T-helper 2 cell treated with Interferon-gamma antibody and Interleukin-4, amounts not matched to agents 5 μg/mL and 100 μg/mL, for 36 hours (primary cell): Measurements from ENCODE around the gene TTC24.
"Not testable (repeated sequence)": the region's sequence is repeated elsewhere in the genome, so short reads cannot be mapped to it uniquely, and the experiment has no call there.

Source experiments
- DNase-seq: peaks from one replicate; pipeline ENCODE4 v3.0.0; 2021; ENCODE audit warnings: low spot score
- H3K27ac Mint-ChIP-seq: one replicate; pipeline ENCODE4 v1.8.0; 2021; ENCODE audit warnings: mild to moderate bottlenecking, mixed read lengths
- H3K27me3 Mint-ChIP-seq: one replicate; pipeline ENCODE4 v1.8.0; 2021; ENCODE audit warnings: low read depth, mixed read lengths
- H3K36me3 Mint-ChIP-seq: one replicate; pipeline ENCODE4 v1.8.0; 2021; ENCODE audit warnings: low read depth, mixed read lengths
- H3K4me1 Mint-ChIP-seq: one replicate; pipeline ENCODE4 v1.8.0; 2021; ENCODE audit warnings: low read depth, mixed read lengths
- H3K4me3 Mint-ChIP-seq: one replicate; pipeline ENCODE4 v1.8.0; 2022; ENCODE audit warnings: mild to moderate bottlenecking, moderate library complexity, mixed read lengths
- H3K9me3 Mint-ChIP-seq: one replicate; pipeline ENCODE4 v1.8.0; 2021; ENCODE audit warnings: mixed read lengths

Gene TTC24

DNA sequence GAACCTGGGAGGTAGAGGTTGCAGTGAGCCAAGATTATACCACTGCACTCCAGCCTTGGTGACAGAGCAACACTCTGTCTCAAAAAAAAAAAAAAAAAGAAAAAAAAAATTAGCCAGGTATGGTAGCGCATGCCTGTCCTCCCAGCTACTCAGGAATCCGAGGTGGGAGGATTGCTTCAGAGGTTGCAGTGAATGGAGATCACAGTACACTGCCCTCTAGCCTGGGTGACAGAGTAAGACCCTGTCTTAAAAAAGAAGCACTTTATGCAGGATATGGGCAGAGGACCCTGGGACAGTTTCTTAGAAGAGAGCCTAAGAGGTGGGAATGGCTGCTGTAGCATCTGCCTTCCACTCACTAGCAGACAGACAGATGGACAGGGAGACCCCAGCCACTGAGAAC lies 30.1 kb upstream of the TTC24 start:
- H3K27me3 Mint-ChIP-seq = no peaks in the 10 kb centered on the region
- peaks cover 4% of the 10 kb centered on the region for H3K4me1 Mint-ChIP-seq
- H3K36me3 Mint-ChIP-seq = peaks cover 9% of the 10 kb centered on the region
- no peak for DNase-seq
- H3K27ac Mint-ChIP-seq = no peak overlapping the region
- no peak overlapping the region for H3K4me3 Mint-ChIP-seq
- H3K9me3 Mint-ChIP-seq = no peaks in the 10 kb centered on the region

GRCh38 chr1:156549831-156550230 lies 29.7 kb upstream of the TTC24 start:
- Mint-ChIP-seq H3K27me3 (no peaks in the 10 kb centered on the region), H3K4me1 (peaks cover 2% of the 10 kb centered on the region), H3K36me3 (peaks cover 9% of the 10 kb centered on the region), H3K4me3 (no peak overlapping the region), H3K27ac (no peak overlapping the region), H3K9me3 (no peaks in the 10 kb centered on the region)
- DNase-seq = no peak

DNA sequence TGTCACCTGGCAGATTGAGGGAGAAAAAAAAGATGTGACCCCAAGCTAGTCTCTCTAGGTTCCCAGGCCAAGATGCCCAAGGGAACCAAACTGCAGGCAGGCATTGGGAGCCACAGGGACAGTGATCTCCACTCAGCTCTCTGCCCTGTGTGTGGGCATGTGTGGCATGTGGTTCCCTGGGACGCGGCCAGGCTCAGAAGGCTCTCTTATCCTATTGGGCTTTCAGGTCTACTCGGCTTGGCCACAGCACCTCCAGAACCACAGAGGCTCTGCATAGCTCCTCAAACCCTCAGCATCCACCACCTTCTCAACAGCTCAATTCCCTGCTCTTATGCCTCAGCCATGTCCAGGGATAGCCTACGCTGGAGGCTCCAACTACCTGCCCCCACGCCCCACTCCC lies 29.2 kb upstream of the TTC24 start:
- Mint-ChIP-seq H3K4me1 (peaks cover 2% of the 10 kb centered on the region), H3K27me3 (no peaks in the 10 kb centered on the region), H3K36me3 (peaks cover 9% of the 10 kb centered on the region), H3K9me3 (no peaks in the 10 kb centered on the region), H3K4me3 (no peak overlapping the region), H3K27ac (no peak overlapping the region)
- DNase-seq = no peak

DNA sequence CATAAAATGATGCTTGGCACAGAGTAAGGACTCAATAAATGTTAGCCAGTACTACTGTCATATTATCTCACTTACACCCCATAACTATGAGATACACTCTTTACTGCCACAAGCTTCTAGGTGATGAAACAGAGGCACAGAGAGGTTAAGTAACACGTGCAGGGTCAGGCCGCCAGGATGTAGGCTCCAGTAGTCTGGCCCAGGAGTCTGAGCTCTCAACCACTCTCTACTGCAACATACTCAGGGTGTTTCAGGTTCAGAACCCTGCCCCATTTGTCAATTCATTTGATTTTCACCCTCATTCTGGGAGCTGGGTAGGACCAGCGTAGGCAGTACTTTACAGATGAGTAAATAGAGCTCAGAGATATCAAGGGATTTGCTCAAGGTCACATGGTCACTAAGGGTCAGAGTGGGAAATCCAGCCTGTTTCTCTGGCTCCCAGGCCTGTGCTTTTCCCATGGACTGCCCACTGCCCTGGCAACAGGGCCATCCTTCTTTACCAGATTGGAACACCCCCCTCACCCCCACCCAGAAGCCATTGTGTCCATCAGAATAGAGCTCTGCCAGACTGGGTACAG lies 28.4 kb upstream of the TTC24 start:
- no peaks in the 10 kb centered on the region for H3K27me3 Mint-ChIP-seq
- peaks cover 2% of the 10 kb centered on the region for H3K4me1 Mint-ChIP-seq
- H3K36me3 Mint-ChIP-seq = peaks cover 10% of the 10 kb centered on the region
- no peaks in the 10 kb centered on the region for H3K9me3 Mint-ChIP-seq
- H3K4me3 Mint-ChIP-seq = no peak overlapping the region
- no peak overlapping the region for H3K27ac Mint-ChIP-seq
- DNase-seq = no peak

GRCh38 chr1:156551869-156552268 lies 27.7 kb upstream of the TTC24 start:
- no peaks in the 10 kb centered on the region for H3K9me3 Mint-ChIP-seq
- no peak overlapping the region for H3K27ac Mint-ChIP-seq
- H3K4me1 Mint-ChIP-seq = peaks cover 2% of the 10 kb centered on the region
- H3K27me3 Mint-ChIP-seq = no peaks in the 10 kb centered on the region
- H3K4me3 Mint-ChIP-seq = no peak overlapping the region
- peaks cover 12% of the 10 kb centered on the region for H3K36me3 Mint-ChIP-seq
- DNase-seq = no peak

DNA sequence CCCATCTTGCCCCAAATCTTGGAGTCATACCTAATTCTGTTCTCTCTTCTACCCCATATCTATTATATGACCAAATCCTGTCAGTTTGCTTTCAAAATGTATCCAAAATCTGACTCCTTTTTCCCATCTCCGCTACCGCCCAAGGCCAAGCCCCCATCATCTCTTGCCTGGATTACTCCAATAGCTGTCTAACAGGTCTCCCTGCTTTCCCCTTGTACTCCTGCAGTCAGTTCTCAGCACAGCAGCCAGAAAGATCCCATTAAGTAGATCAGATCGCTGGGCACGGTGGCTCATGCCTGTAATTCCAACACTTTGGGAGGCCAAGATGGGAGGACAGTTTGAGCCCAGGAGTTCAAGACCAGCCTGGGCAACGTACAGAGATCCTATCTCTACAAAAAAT lies 27.0 kb upstream of the TTC24 start:
- DNase-seq = no peak
- Mint-ChIP-seq H3K27ac (no peak overlapping the region), H3K4me3 (no peak overlapping the region), H3K9me3 (no peaks in the 10 kb centered on the region), H3K36me3 (peaks cover 12% of the 10 kb centered on the region), H3K27me3 (no peaks in the 10 kb centered on the region), H3K4me1 (peaks cover 2% of the 10 kb centered on the region)

GRCh38 chr1:156552937-156553336 lies 26.6 kb upstream of the TTC24 start:
- not testable (repeated sequence) for H3K4me1 Mint-ChIP-seq, H3K27ac Mint-ChIP-seq, DNase-seq, H3K9me3 Mint-ChIP-seq, H3K27me3 Mint-ChIP-seq, H3K4me3 Mint-ChIP-seq
- peaks cover 12% of the 10 kb centered on the region for H3K36me3 Mint-ChIP-seq

DNA sequence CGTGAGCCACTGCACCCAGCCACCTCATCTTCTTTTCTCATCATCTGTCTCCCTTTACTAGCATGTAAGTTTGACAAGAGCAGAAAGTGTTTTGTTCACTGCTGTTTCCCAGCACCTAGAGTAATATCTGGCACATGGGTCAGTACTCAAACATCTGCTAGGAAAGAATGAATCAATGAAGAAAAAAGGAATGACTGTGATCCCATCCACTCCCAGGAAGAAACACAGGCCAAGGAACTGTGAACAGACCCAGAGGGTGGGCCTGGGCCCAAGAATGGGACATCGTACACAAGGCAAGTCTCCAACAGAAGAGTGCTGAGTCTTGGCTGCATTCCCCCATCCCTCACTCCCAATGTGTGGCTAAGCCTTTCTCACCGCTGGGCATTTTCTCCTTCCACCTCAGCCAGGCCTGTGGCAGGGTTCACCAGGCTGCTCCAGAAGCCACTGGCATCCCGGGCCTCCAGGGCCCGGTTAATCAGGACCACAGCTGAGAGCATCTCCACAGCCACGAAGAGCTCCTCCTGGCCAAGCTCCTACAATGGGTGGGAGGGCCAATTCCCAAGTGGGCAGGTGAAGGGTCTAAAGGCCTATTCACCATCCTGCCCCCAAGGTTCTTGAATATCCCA lies 25.6 kb upstream of the TTC24 start:
- no peak overlapping the region for H3K27ac Mint-ChIP-seq
- no peak for DNase-seq
- no peak overlapping the region for H3K4me3 Mint-ChIP-seq
- H3K27me3 Mint-ChIP-seq = no peaks in the 10 kb centered on the region
- H3K9me3 Mint-ChIP-seq = no peaks in the 10 kb centered on the region
- H3K4me1 Mint-ChIP-seq = peaks cover 2% of the 10 kb centered on the region
- H3K36me3 Mint-ChIP-seq = peaks cover 12% of the 10 kb centered on the region

GRCh38 chr1:156554971-156555370 lies 24.6 kb upstream of the TTC24 start:
- Mint-ChIP-seq H3K27me3 (no peaks in the 10 kb centered on the region), H3K4me1 (peaks cover 2% of the 10 kb centered on the region), H3K9me3 (no peaks in the 10 kb centered on the region), H3K4me3 (no peak overlapping the region), H3K27ac (no peak overlapping the region), H3K36me3 (peaks cover 12% of the 10 kb centered on the region)
- no peak for DNase-seq

DNA sequence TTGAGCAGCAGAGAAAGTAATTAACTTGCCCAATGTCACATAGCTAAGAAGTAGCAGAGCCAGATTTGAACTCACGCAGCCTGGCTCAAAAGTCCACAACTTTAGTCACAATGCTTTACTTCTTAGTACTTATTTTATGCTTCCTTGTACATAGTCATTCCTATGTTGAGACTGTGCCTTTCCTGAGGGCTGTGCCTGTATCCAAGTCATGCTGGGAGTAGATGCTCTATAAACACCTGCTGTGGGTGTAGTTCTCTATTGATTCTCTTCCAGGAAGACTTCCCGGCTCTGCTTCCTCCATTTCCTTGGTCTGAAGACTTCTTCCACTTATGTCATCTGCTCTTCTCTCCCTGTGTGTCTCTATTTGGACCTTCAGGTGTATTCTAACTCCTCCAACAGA lies 23.8 kb upstream of the TTC24 start:
- DNase-seq = no peak
- H3K9me3 Mint-ChIP-seq = no peaks in the 10 kb centered on the region
- H3K4me1 Mint-ChIP-seq = peaks cover 2% of the 10 kb centered on the region
- peaks cover 14% of the 10 kb centered on the region for H3K36me3 Mint-ChIP-seq
- no peak overlapping the region for H3K4me3 Mint-ChIP-seq
- H3K27me3 Mint-ChIP-seq = no peaks in the 10 kb centered on the region
- H3K27ac Mint-ChIP-seq = no peak overlapping the region

GRCh38 chr1:156556354-156556753 lies 23.2 kb upstream of the TTC24 start:
- Mint-ChIP-seq H3K27ac (no peak overlapping the region), H3K4me1 (peaks cover 2% of the 10 kb centered on the region), H3K4me3 (no peak overlapping the region), H3K9me3 (no peaks in the 10 kb centered on the region), H3K36me3 (peaks cover 14% of the 10 kb centered on the region), H3K27me3 (no peaks in the 10 kb centered on the region)
- DNase-seq = no peak

DNA sequence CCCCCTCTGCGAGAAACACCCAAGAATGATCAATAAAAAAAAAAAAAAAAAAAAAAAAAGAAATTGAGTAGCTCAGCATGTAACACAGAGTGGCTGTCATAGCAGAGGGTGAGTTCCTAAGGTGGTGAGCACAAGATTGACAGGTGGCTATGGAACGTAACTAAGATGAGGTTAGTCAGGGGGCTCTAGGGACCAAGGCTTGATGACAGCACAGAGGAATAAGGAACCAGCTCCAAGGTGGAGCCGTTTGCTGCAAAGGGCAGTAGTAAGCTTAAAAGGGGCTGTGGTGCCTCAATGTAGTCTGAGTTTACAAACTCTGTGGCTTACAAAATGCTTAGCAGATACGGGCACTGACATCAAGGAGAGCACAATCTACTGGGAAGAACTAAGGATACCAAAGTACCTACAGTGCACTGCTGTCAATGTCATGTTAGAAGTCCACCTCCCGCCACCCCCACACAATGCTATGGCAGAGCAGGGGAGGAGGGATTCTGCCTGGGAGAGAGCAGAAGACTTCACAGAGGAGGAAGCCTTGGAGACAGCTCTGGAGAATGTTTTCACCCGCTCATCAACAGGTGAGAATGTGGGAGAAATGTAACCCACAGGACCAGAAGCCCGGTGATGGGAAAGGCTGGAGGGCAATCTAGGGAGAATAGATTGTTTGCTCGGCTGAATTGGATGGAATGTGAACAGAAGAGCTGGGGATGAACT lies 20.3 kb upstream of the TTC24 start:
- Mint-ChIP-seq H3K4me1 (no peaks in the 10 kb centered on the region), H3K27me3 (no peaks in the 10 kb centered on the region), H3K36me3 (peaks cover 9% of the 10 kb centered on the region), H3K27ac (no peak overlapping the region), H3K9me3 (no peaks in the 10 kb centered on the region), H3K4me3 (no peak overlapping the region)
- DNase-seq = no peak

- Mint-ChIP-seq H3K27ac (no peak overlapping the region), H3K36me3 (peaks cover 12% of the 10 kb centered on the region)
- DNase-seq = no peak
Observed at GRCh38 chr1:156559797-156560385, 19.6 kb upstream of the TTC24 start.

GRCh38 chr1:156560585-156561163 lies 18.8 kb upstream of the TTC24 start:
- no peaks in the 10 kb centered on the region for H3K27me3 Mint-ChIP-seq
- DNase-seq = no peak
- H3K4me1 Mint-ChIP-seq = no peaks in the 10 kb centered on the region
- no peak overlapping the region for H3K27ac Mint-ChIP-seq
- H3K4me3 Mint-ChIP-seq = no peak overlapping the region
- no peaks in the 10 kb centered on the region for H3K9me3 Mint-ChIP-seq
- H3K36me3 Mint-ChIP-seq = peaks cover 12% of the 10 kb centered on the region

More at GRCh38 chr1:156559797-156560385, 19.6 kb upstream of the TTC24 start:
- H3K9me3 Mint-ChIP-seq = no peaks in the 10 kb centered on the region
- H3K4me1 Mint-ChIP-seq = no peaks in the 10 kb centered on the region
- no peaks in the 10 kb centered on the region for H3K27me3 Mint-ChIP-seq
- no peak overlapping the region for H3K4me3 Mint-ChIP-seq
